ENCODE measurements around the gene PLSCR1. TPM values are rescaled to one million over a fixed set of nuclear protein-coding genes. Genes with fewer than 3 reads are reported as not detected.
"Not testable (repeated sequence)": the region's sequence is repeated elsewhere in the genome, so short reads cannot be mapped to it uniquely, and the experiment has no call there.

PLSCR1 gene
- total RNA-seq, 1 donor from 2014 or later = 229 TPM

DNA sequence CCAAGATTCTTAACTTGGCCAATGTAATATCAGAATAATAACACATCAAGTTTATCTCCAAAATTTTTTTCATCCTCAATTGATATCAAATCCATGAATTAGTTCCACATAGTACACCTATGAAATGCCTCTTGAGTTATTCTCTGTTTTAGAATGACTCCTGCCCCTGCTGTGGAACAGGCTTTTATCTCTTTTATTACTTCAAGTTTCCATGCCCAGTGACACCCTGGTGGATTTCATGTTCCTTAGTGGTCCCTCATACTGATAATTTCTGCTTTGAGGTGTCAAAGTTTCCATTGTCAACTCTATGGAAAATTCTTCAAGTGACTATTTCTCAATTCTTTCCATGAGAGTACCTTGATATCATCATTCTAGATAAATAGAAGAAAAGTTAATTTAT, 24.6 kb downstream of the PLSCR1 start:
- intact Hi-C loops (cut with micrococcal nuclease) = loop anchor here (1.0 to 2.0 kb wide), 2 partner anchors 8 to 15 kb away; no protein-coding TSS in a partner anchor

DNA sequence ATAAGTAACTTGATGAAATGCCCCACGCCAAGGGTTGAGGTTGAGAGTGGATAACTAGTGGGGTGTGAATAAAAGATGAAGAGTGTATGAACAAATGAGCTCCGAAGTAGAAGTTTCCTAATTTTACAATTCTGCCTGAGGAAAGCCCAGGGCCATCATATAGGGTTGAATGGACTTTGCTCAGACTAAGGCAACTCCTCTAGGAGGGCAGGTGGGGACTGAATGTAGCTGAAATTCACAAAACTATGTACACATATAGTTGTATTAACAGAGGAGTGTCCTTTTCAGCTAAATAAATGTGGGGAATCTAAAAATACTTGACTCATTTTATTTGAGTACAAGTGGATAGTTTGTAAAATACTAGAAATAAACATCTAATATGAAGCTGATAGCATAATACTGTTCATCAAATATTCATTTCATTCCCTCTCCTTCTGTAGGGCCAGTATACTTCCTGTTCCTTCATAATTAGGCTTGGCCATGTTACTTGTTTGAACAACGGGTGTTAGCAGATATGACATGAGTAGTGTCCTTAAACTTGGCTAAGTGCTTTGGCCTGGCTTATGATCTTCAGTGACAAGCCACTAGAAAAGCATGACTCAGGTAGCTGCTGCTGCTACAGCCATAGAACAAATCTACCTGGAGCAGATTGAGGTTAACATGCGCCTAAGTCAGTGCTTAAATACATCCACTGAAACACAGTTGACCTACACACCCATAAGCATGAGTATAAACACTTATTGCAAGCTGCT, 26.5 kb downstream of the PLSCR1 start:
- intact Hi-C loops (cut with micrococcal nuclease) = loop anchor here (1.0 to 2.0 kb wide), 2 partner anchors 17 to 26 kb away; partner anchors contain the start of gene PLSCR1

- intact Hi-C loops (cut with micrococcal nuclease) = loop anchor here (1.0 to 2.0 kb wide), 3 partner anchors 15 to 44 kb away; partner anchors contain the start of genes PLSCR1 and PLSCR2
Measured at GRCh38 chr3:146513386-146514051, 30.9 kb downstream of the PLSCR1 start.

GRCh38 chr3:146511402-146512134, 32.8 kb downstream of the PLSCR1 start:
- intact Hi-C loops (cut with micrococcal nuclease) = loop anchor here (2.0 kb wide), 1 partner anchor 13 kb away; no protein-coding TSS in a partner anchor

- intact Hi-C loops (cut with micrococcal nuclease) = no loop called here
Measured at GRCh38 chr3:146507331-146508120, 36.9 kb downstream of the PLSCR1 start.

- intact Hi-C loops (cut with micrococcal nuclease) = no loop called here
Measured at GRCh38 chr3:146505516-146505915, 38.9 kb downstream of the PLSCR1 start.

GRCh38 chr3:146504498-146505197, 39.8 kb downstream of the PLSCR1 start:
- intact Hi-C loops (cut with micrococcal nuclease) = no loop called here

DNA sequence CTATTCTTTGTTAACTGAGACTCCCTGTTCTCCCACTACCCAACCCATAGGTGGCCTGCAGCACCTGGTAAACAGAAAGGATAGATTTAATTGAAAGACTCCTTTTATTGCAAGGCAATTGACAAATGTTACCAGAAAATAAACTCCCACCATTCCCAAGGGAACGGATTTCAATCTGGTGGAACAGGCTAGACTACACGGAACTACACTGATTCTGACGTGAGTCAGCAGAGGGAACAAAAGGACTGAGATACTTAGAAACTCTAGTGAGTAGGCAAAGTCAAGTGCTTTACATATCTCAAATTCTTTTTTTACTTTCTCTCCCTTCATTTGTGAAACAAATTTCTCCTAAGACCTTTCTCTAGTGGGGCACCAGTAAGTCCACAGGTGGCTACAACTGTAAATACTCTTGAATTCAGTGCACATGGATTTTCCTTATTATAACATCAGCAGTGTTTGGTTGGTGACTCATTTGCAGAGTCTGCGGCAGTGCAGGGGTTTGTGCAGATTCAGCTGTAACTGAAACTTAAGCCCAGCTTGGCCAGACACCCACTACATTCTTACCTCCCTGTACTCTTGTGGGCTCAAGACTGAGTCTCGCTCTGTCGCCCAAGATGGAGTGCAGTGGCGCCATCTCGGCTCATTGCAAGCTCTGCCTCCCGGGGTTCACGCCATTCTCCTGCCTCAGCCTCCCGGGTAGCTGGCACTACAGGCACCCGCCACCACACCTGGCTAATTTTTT, 40.8 kb downstream of the PLSCR1 start:
- intact Hi-C loops (cut with micrococcal nuclease) = no loop called here

DNA sequence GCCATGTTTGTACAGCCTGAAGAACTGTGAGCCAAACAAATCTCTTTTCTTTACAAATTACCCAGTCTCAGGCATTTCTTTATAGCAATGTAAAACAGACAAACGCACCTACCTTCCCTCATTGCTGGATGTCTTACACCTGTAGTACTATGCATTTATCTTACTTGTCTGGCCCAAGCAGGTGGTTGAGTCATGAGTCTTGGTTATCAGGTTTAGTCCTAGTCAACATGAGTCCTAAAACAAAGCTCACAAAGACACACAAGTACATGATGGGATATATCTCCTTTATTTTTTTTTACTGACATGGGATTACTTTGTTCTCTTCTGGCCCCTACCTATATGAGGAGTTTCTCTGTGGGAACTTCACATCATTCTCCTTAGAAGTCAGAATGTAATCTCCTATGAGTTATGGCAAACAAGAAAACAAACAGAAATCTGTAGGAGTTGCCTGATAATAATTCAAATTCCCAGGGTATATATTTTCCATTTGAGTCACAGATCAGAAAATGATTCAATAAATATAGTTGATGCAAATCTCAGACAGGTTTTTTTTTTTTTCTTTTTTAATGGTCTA, 41.4 kb downstream of the PLSCR1 start:
- intact Hi-C loops (cut with micrococcal nuclease) = no loop called here

- intact Hi-C loops (cut with micrococcal nuclease) = no loop called here
Measured at GRCh38 chr3:146501752-146502151, 42.7 kb downstream of the PLSCR1 start.

- intact Hi-C loops (cut with micrococcal nuclease) = loop anchor here (2.0 kb wide), 1 partner anchor 13 kb away; no protein-coding TSS in a partner anchor
Measured at GRCh38 chr3:146499701-146500100, 44.7 kb downstream of the PLSCR1 start.

- intact Hi-C loops (cut with micrococcal nuclease) = loop anchor here (1.0 to 2.0 kb wide), 4 partner anchors 8 to 46 kb away; partner anchors contain the start of genes PLSCR1 and PLSCR2
Measured at GRCh38 chr3:146498002-146498736, 46.2 kb downstream of the PLSCR1 start.

DNA sequence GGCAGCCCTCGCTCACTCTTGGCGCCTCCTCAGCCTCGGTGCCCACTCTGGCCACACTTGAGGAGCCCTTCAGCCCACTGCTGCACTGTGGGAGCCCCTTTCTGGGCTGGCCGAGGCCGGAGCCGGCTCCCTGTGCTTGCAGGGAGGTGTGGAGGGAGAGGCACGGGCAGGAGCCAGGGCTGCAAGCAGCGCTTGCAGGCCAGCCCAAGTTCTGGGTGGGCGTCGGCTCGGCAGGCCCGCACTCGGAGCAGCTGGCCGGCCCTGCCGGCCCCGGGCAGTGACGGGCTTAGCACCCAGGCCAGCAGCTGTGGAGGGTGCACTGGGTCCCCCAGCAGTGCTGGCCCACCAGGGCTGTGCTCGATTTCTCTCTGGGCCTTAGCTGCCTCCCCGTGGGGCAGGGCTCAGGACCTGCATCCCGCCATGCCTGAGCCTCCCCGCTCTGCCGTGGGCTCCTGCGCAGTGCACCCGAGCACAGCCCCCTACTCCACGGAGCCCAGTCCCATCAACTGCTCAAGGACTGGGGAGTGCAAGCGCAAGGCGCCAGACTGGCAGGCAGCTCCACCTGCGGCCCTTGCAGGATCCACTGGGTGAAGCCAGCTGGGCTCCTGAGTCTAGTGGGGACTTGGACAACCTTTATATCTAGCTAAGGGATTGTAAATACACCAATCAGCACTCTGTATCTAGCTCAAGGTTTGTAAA, 47.1 kb downstream of the PLSCR1 start:
- intact Hi-C loops (cut with micrococcal nuclease) = not testable (repeated sequence)

DNA sequence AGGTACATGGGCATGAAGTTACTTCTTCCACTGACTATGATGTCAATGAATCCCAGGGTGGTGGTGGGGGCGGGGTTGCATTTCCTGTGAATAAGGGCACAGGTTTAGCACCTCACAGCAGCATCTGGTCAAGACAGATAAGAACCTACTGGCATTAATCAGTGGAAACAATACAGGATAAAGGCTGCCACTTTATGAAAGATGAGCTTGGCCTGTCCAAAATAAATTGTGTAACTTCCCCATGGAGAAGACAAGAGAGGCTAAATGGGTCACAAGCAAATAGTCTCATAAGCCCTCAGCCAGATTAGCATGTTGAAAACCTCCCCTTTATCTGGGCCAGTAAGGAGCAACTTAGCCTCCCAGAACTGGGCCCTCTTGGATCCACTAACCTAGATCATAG, 47.7 kb downstream of the PLSCR1 start:
- intact Hi-C loops (cut with micrococcal nuclease) = no loop called here

DNA sequence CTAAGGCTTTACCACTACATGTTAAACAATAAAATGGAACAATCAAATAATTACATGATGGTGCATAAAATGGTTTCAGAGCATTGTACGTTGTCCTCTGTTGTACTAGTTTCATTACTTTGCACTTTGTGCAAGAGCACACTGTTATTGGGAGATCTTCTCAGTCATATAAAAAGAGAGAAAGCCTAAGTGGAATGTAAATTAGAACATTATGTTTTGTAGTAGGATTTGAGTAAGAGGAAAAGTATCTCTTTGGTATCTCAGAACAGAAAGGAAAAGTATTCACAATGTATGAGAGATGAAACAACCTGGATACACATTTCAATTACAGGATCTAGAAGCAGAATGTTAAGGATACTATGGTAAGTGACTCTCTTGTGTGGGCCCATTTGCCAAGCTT, 48.2 kb downstream of the PLSCR1 start:
- intact Hi-C loops (cut with micrococcal nuclease) = no loop called here

DNA sequence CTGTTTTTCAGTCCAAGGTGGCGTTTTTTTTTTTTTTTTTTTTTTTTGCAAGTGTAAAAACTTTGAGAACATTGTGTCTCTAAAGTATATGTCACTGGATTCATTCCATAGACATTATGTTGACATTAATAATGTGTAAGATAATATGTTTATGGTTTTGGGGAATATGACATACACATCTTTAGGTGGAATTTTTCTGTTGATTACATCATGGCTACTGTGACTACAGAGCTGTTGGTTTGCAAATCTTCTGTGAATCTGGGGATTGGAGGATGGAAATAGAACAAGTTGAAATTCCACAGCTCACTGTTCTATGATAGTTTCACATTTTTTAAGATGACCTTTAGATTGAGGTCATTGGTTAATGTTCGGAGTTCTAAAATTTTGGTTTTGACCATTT, 50.6 kb downstream of the PLSCR1 start:
- intact Hi-C loops (cut with micrococcal nuclease) = no loop called here

GRCh38 chr3:146493221-146493620, 51.2 kb downstream of the PLSCR1 start:
- intact Hi-C loops (cut with micrococcal nuclease) = no loop called here

GRCh38 chr3:146491303-146491702, 53.1 kb downstream of the PLSCR1 start:
- intact Hi-C loops (cut with micrococcal nuclease) = no loop called here
